Suprapubic skin (tissue), 4 donors: ENCODE results near the gene RNF214. TPM values are rescaled to one million over a fixed set of nuclear protein-coding genes. Genes with fewer than 3 reads are reported as not detected.

Experiments used
- DNase-seq, 2 donors: peaks; one replicate each; pipeline ENCODE4 v3.0.0-alpha.2; 2019; ENCODE audit warnings: low spot score in 2 of 2
- H3K27ac ChIP-seq: fragments of 200-600 bp; sonication (generic); one replicate; pipeline ENCODE4 v1.5.1; 2019
- H3K27me3 ChIP-seq: fragments of 200-600 bp; sonication (generic); one replicate; pipeline ENCODE4 v1.5.1; 2019
- H3K36me3 ChIP-seq: fragments of 200-600 bp; sonication (generic); one replicate; pipeline ENCODE4 v1.5.1; 2019
- H3K4me1 ChIP-seq: fragments of 200-600 bp; sonication (generic); one replicate; pipeline ENCODE4 v1.5.1; 2019
- H3K4me3 ChIP-seq: fragments of 200-600 bp; sonication (generic); one replicate; pipeline ENCODE4 v1.5.1; 2019; ENCODE audit warnings: mild to moderate bottlenecking
- H3K9me3 ChIP-seq: fragments of 200-600 bp; sonication (generic); one replicate; pipeline ENCODE4 v1.5.1; 2019
- EP300 ChIP-seq: sonication (generic); formaldehyde crosslinking; IDR thresholded peaks from one replicate; pipeline ENCODE4 v1.6.1; 2017; ENCODE audit warnings: antibody characterized with exemption
- POLR2A ChIP-seq, 2 donors: fragments of 450-650 bp; IDR thresholded peaks; one replicate each; pipeline ENCODE4 v1.6.1; 2017; ENCODE audit warnings: antibody characterized with exemption in 2 of 2, mild to moderate bottlenecking in 2 of 2, moderate library complexity in 2 of 2
- POLR2AphosphoS5 ChIP-seq, 3 donors: sonication (generic); formaldehyde crosslinking; IDR thresholded peaks; one replicate each; pipeline ENCODE4 v1.6.1; 2017; ENCODE audit warnings: antibody characterized with exemption in 3 of 3
- WGBS: methylation state at CpG from one replicate; pipeline ENCODE4 v1.1.5; 2018; 5-methylcytosine and 5-hydroxymethylcytosine counted together
- total RNA-seq, 4 donors: library from RNA; depleted of rRNA; stranded (reverse); fragments of >200 nt; gene quantifications; one replicate each; pipeline ENCODE4 v1.1.0, GENCODE V29; 2016
- TF ChIP-seq, protein P1 (sequence below), 2 donors: fragments of 200-600 bp in 1 of 2; fragments of 450-650 bp in 1 of 2; sonication (generic) in 1 of 2; IDR thresholded peaks; one replicate each; pipeline ENCODE4 v1.5.1; 2016 to 2019; ENCODE audit warnings: antibody characterized with exemption in 2 of 2, mild to moderate bottlenecking in 1 of 2, moderate library complexity in 1 of 2

Gene RNF214
- total RNA-seq, 4 donors from 2014 or later, result 6.7 to 22.9 (median 12.2) TPM

DNA sequence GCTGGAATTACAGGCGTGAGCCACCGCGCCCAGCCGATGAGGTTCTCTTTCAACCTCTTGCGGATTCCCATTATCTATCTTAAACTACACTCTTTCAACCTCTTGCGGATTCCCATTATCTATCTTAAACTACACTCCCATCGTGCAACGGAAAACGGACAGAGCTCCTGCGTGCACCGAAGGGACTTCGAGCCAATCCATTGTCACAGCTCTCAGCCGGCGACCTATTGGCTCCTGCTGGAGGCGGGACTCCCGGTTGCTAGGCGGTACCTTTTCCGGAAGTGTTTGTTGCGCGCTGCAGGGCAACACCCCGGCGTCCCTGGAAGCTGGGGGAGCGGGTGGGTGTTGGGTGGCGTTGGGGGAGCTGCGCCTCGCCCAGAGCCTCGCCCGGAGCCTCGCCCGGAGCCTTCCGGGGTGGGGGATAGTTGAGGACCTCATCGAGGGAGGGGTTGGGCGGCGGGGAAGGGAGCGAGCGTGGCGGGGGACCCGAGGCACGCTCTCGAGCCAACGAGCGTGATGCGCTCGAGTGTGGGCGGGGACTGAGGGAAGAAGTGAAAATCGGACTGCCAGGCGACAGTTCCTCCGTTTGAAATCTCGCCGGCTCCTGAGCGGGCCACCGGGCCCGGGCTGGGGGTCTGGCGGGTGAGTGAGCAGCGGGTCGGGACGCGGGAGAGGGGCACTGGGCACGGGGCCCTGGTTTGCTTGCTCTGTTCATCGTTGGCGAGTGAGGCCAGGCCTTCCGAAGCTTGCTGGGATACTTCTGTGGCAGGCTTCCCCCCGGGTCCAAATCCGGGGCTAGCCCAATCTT is 95.3 kb downstream of the RNF214 start, which contains the start of gene CEP164:
CEP164 (plus strand) TSS at position 288 of the 808 bp plus-strand sequence. CDS start 10,733 bp downstream, outside the sequence.
- WGBS, result 1% methylated on average over 43 of the region's 64 CpGs
- peaks cover 16% of the 10 kb centered on the region for H3K4me1 ChIP-seq
- H3K9me3 ChIP-seq, result no peaks in the 10 kb centered on the region

DNA sequence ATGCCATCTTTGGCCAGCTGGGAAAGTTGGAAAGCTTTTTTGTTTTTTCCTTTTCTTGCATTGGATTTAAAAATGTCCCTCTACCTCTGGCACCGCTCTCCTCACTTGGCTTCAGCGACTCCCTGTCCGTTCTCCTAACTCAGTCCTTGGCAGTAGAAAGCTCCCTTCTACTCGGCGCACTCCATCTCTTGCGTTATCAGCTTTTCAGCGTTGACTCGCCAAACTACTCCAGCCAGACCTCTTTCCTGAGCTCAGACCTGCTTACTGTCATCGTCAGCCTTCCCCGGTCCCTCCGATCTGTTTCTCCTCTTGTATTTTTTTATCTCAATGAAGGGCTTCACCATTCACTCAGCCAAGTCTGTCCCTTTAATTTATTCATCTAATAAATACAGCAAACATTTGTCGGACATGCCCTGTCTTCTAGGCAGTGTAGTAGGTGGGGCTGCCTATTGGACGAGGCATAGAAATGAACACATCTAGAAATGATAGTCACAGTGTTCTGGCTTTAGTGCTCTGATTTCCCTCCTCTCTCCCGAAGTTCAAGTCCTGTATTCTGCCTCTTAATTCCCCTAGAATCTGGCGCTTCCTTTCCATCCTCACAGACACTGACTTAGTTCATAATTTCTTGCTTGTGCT is 96.0 kb downstream of the RNF214 start:
- no peaks in the 10 kb centered on the region for H3K36me3 ChIP-seq
- peak overlapping the region; percentile 69 for H3K4me3 ChIP-seq
- H3K27ac ChIP-seq, result peak overlapping the region; percentile 80
- TF ChIP-seq EP300 (no peak), POLR2AphosphoS5 (IDR thresholded peaks at IDR 0.05) (no peak), POLR2A (IDR thresholded peaks at IDR 0.05) (no peak)
- TF ChIP-seq, protein P1, sequence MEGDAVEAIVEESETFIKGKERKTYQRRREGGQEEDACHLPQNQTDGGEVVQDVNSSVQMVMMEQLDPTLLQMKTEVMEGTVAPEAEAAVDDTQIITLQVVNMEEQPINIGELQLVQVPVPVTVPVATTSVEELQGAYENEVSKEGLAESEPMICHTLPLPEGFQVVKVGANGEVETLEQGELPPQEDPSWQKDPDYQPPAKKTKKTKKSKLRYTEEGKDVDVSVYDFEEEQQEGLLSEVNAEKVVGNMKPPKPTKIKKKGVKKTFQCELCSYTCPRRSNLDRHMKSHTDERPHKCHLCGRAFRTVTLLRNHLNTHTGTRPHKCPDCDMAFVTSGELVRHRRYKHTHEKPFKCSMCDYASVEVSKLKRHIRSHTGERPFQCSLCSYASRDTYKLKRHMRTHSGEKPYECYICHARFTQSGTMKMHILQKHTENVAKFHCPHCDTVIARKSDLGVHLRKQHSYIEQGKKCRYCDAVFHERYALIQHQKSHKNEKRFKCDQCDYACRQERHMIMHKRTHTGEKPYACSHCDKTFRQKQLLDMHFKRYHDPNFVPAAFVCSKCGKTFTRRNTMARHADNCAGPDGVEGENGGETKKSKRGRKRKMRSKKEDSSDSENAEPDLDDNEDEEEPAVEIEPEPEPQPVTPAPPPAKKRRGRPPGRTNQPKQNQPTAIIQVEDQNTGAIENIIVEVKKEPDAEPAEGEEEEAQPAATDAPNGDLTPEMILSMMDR (IDR thresholded peaks at IDR 0.05), result no peak
- WGBS, result 6% methylated on average over 15 of the region's 15 CpGs
- peak in 1 of 2 donors; percentile 74 for DNase-seq
- H3K27me3 ChIP-seq, result no peaks in the 10 kb centered on the region
- no peaks in the 10 kb centered on the region for H3K9me3 ChIP-seq
- peaks cover 16% of the 10 kb centered on the region for H3K4me1 ChIP-seq

More for the DNA sequence above, 95.3 kb downstream of the RNF214 start, which contains the start of gene CEP164:
- H3K36me3 ChIP-seq, result no peaks in the 10 kb centered on the region
- peak in 1 of 2 donors; percentile 23 for TF ChIP-seq POLR2A (IDR thresholded peaks at IDR 0.05)
- no peak for TF ChIP-seq EP300
- TF ChIP-seq, protein P1 (IDR thresholded peaks at IDR 0.05), result no peak
- TF ChIP-seq POLR2AphosphoS5 (IDR thresholded peaks at IDR 0.05), result peak in 1 of 3 donors; percentile 29
- no peaks in the 10 kb centered on the region for H3K27me3 ChIP-seq
- DNase-seq, result peak; percentile 98
- H3K4me3 ChIP-seq, result peak within 1 kb of the TSS; percentile 69
- peak within 1 kb of the TSS; percentile 80 for H3K27ac ChIP-seq

- Histone ChIP-seq H3K9me3 (no peaks in the 10 kb centered on the region), H3K27ac (no peak overlapping the region), H3K36me3 (peaks cover 12% of the 10 kb centered on the region), H3K27me3 (no peaks in the 10 kb centered on the region), H3K4me3 (no peak overlapping the region), H3K4me1 (peaks cover 16% of the 10 kb centered on the region)
- WGBS, result 50% methylated on average over 2 of the region's 2 CpGs
- TF ChIP-seq EP300, result no peak
- TF ChIP-seq, protein P1 (IDR thresholded peaks at IDR 0.05), result no peak
- TF ChIP-seq POLR2A (IDR thresholded peaks at IDR 0.05), result no peak
- TF ChIP-seq POLR2AphosphoS5 (IDR thresholded peaks at IDR 0.05), result no peak
- no peak for DNase-seq
Observed at GRCh38 chr11:117332843-117333242, 100.4 kb downstream of the RNF214 start.

GRCh38 chr11:117333917-117334316 is 101.4 kb downstream of the RNF214 start:
- H3K36me3 ChIP-seq, result peaks cover 20% of the 10 kb centered on the region
- no peak overlapping the region for H3K4me3 ChIP-seq
- H3K27me3 ChIP-seq, result no peaks in the 10 kb centered on the region
- TF ChIP-seq POLR2A (IDR thresholded peaks at IDR 0.05) (no peak), EP300 (no peak), POLR2AphosphoS5 (IDR thresholded peaks at IDR 0.05) (no peak)
- TF ChIP-seq, protein P1 (IDR thresholded peaks at IDR 0.05), result no peak
- peaks cover 11% of the 10 kb centered on the region for H3K4me1 ChIP-seq
- DNase-seq, result no peak
- H3K9me3 ChIP-seq, result no peaks in the 10 kb centered on the region
- H3K27ac ChIP-seq, result no peak overlapping the region
- 63% methylated on average over 9 of the region's 9 CpGs for WGBS

DNA sequence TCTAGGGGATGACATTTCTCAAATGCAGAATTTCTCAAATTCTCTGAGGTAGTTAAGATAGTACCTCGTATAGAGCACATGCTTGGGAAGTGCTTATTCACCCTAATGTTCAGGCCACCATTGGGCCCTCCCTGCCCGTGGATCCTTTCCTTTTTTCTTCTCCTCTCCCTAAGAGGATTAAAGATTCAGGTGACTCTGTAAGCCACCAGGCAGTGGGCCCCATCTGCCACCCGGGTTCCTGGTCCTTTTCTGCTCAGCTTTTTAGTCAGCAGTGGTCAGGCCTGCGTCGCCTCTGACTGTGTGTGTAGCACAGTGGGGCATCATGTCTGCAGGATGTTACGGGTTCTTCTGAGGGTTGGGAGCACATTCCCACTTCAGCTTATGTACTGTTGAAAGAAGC is 102.4 kb downstream of the RNF214 start:
- peaks cover 24% of the 10 kb centered on the region for H3K36me3 ChIP-seq
- DNase-seq, result no peak
- 92% methylated on average over 6 of the region's 6 CpGs for WGBS

More for the DNA sequence above, 102.4 kb downstream of the RNF214 start:
- Histone ChIP-seq H3K9me3 (no peaks in the 10 kb centered on the region), H3K27ac (no peak overlapping the region), H3K4me1 (peaks cover under 1% of the 10 kb centered on the region), H3K4me3 (no peak overlapping the region), H3K27me3 (no peaks in the 10 kb centered on the region)
- TF ChIP-seq POLR2AphosphoS5 (IDR thresholded peaks at IDR 0.05), result no peak
- TF ChIP-seq POLR2A (IDR thresholded peaks at IDR 0.05), result no peak
- TF ChIP-seq EP300, result no peak
- TF ChIP-seq, protein P1 (IDR thresholded peaks at IDR 0.05), result no peak
